ENCODE results near the gene ASB9. TPM values are rescaled to one million over a fixed set of nuclear protein-coding genes. Genes with fewer than 3 reads are reported as not detected.

Gene ASB9
- total RNA-seq, 3 donors from 2014 or later (not counting 1 experiment from before 2014, with no cell fraction given), result not detected

DNA sequence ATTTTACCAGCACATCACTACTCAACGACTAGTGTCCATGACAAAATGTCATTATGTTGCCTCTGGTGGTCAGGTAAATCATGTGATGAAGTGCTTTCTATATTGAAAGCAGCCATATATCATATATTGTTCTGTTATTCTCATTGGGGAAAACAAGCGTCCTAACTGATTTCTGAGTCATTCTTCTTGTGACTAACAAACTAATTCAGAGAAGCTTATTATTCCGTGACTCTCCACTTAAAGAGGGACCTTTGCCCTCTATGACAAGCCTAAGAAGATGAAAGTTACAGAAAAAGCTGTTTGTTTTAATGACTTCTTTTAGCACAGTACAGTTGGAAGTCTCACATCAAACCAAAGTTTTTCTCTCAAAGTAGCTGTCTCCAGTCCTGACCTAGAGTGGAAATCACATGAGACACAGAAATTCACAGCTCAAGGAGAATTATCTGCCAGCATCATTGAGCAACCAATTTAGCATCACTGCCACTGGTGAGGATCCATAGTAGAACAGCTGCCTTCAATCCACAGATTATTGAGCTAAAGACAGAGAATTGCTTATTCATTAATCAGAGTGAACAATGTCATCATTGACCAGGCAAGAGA, 36.4 kb downstream of the ASB9 start:
- Mint-ChIP-seq H3K27me3 (ENCODE audit: low read depth in 2 of 2) (peaks cover 0 to 14% of the 10 kb centered on the region in 2 donors), H3K9me3 (no peaks in the 10 kb centered on the region), H3K36me3 (no peaks in the 10 kb centered on the region), H3K27ac (no peak overlapping the region), H3K4me1 (no peaks in the 10 kb centered on the region), H3K4me3 (no peak overlapping the region)
- no peak overlapping the region for H3K27ac ChIP-seq (ENCODE audit: low read length)
- intact Hi-C loops (cut with micrococcal nuclease), result no loop called here
- TF ChIP-seq, protein P1, sequence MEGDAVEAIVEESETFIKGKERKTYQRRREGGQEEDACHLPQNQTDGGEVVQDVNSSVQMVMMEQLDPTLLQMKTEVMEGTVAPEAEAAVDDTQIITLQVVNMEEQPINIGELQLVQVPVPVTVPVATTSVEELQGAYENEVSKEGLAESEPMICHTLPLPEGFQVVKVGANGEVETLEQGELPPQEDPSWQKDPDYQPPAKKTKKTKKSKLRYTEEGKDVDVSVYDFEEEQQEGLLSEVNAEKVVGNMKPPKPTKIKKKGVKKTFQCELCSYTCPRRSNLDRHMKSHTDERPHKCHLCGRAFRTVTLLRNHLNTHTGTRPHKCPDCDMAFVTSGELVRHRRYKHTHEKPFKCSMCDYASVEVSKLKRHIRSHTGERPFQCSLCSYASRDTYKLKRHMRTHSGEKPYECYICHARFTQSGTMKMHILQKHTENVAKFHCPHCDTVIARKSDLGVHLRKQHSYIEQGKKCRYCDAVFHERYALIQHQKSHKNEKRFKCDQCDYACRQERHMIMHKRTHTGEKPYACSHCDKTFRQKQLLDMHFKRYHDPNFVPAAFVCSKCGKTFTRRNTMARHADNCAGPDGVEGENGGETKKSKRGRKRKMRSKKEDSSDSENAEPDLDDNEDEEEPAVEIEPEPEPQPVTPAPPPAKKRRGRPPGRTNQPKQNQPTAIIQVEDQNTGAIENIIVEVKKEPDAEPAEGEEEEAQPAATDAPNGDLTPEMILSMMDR (IDR thresholded peaks at IDR 0.05), result no peak
- 60% methylated on average over 1 of the region's 3 CpGs for WGBS (ENCODE audit: insufficient coverage)
- H3K27me3 ChIP-seq (ENCODE audit: control insufficient read depth, insufficient read depth, low read length), result no peaks in the 10 kb centered on the region
- DNase-seq, result no peak
- H3K36me3 ChIP-seq (ENCODE audit: control insufficient read depth, insufficient read depth, low read length), result no peaks in the 10 kb centered on the region
- no peaks in the 10 kb centered on the region for H3K9me3 ChIP-seq (ENCODE audit: control insufficient read depth, insufficient read depth, low read length)
- no peak overlapping the region for H3K4me3 ChIP-seq (ENCODE audit: low read length)
- ATAC-seq, result no peak
- no peaks in the 10 kb centered on the region for H3K4me1 ChIP-seq (ENCODE audit: control insufficient read depth, insufficient read depth, low read length)

DNA sequence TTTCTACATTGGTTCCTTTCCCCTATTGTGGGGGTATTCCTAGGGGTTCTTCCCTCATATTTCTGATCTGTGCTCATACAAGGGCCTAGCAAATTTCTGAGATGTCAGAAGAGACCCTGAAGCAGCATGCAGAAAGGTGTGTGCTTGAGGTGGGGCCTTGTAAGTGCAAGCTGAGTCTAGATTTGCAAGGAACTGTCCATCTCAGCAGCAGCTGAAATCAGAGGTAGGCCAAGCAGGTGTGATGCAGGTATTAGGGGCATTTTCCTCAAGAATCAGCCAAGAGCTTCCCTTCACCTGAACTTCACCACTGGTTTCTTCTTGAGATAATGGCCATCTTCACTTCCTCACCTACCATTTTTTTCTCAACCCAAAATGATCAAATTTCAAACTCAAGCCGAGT, 45.1 kb downstream of the ASB9 start:
- TF ChIP-seq, protein P1 (IDR thresholded peaks at IDR 0.05), result no peak
- intact Hi-C loops (cut with micrococcal nuclease), result no loop called here
- H3K27me3 Mint-ChIP-seq (ENCODE audit: low read depth in 2 of 2), result peaks cover 0 to 2% of the 10 kb centered on the region in 2 donors
- H3K27me3 ChIP-seq (ENCODE audit: control insufficient read depth, insufficient read depth, low read length), result no peaks in the 10 kb centered on the region
- H3K9me3 Mint-ChIP-seq, result no peaks in the 10 kb centered on the region
- WGBS (ENCODE audit: insufficient coverage), result no CpG with 5 or more reads among the region's 1 CpG
- H3K9me3 ChIP-seq (ENCODE audit: control insufficient read depth, insufficient read depth, low read length), result no peaks in the 10 kb centered on the region
- no peaks in the 10 kb centered on the region for H3K4me1 ChIP-seq (ENCODE audit: control insufficient read depth, insufficient read depth, low read length)
- no peaks in the 10 kb centered on the region for H3K4me1 Mint-ChIP-seq
- H3K36me3 ChIP-seq (ENCODE audit: control insufficient read depth, insufficient read depth, low read length), result no peaks in the 10 kb centered on the region
- H3K27ac ChIP-seq (ENCODE audit: low read length), result no peak overlapping the region
- H3K27ac Mint-ChIP-seq, result no peak overlapping the region
- no peak overlapping the region for H3K4me3 ChIP-seq (ENCODE audit: low read length)
- DNase-seq (no peak), ATAC-seq (no peak)
- no peak overlapping the region for H3K4me3 Mint-ChIP-seq
- no peaks in the 10 kb centered on the region for H3K36me3 Mint-ChIP-seq

DNA sequence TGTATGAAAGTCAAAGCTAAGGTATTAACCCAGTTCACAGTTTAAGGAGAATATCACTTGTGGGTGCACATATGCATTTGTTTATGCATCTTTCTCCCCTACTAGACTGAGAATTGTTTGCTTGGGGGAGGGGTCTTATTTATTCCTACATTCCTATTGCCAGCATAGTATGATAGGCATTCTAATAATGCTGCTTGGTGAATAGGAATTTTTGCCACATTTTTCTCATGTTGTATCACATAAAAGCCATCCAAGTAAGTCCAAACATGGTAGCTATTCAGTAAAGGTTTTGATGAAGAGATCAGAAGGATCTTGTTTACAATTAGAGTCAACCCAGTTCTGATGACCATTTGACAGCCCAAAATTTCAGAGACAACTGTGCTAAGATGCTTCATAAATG, 48.6 kb downstream of the ASB9 start:
- H3K36me3 Mint-ChIP-seq, result no peaks in the 10 kb centered on the region
- no peaks in the 10 kb centered on the region for H3K4me1 ChIP-seq (ENCODE audit: control insufficient read depth, insufficient read depth, low read length)

More for the DNA sequence above, 48.6 kb downstream of the ASB9 start:
- no peaks in the 10 kb centered on the region for H3K9me3 Mint-ChIP-seq
- no peaks in the 10 kb centered on the region for H3K4me1 Mint-ChIP-seq
- H3K27me3 ChIP-seq (ENCODE audit: control insufficient read depth, insufficient read depth, low read length), result no peaks in the 10 kb centered on the region
- H3K27ac Mint-ChIP-seq, result no peak overlapping the region
- no peaks in the 10 kb centered on the region for H3K36me3 ChIP-seq (ENCODE audit: control insufficient read depth, insufficient read depth, low read length)
- DNase-seq (no peak), ATAC-seq (no peak)
- TF ChIP-seq, protein P1 (IDR thresholded peaks at IDR 0.05), result no peak
- no peak overlapping the region for H3K27ac ChIP-seq (ENCODE audit: low read length)
- H3K4me3 Mint-ChIP-seq, result no peak overlapping the region
- H3K27me3 Mint-ChIP-seq (ENCODE audit: low read depth in 2 of 2), result peaks cover 0 to 2% of the 10 kb centered on the region in 2 donors
- intact Hi-C loops (cut with micrococcal nuclease), result no loop called here
- no peak overlapping the region for H3K4me3 ChIP-seq (ENCODE audit: low read length)
- no peaks in the 10 kb centered on the region for H3K9me3 ChIP-seq (ENCODE audit: control insufficient read depth, insufficient read depth, low read length)
